ENCODE results near the gene TBC1D22A. TPM values are rescaled to one million over a fixed set of nuclear protein-coding genes. Genes with fewer than 3 reads are reported as not detected.

The TBC1D22A gene
- total and polyA plus RNA-seq, 2 experiments from 2014 or later: 9.6 to 13.3 TPM

GRCh38 chr22:46813816-46814597 is 51.6 kb downstream of the TBC1D22A start:
- no peaks in the 10 kb centered on the region for H3K36me3 ChIP-seq (ENCODE audit: insufficient read depth)
- Mint-ChIP-seq H3K27me3 (ENCODE audit: insufficient read depth, low read depth, poor library complexity) (peaks cover 3% of the 10 kb centered on the region), H3K4me3 (no peak overlapping the region), H3K27ac (no peak overlapping the region), H3K9me3 (no peaks in the 10 kb centered on the region), H3K36me3 (ENCODE audit: low read depth) (peaks cover 4% of the 10 kb centered on the region), H3K4me1 (peaks cover 6% of the 10 kb centered on the region)
- H3K4me2 ChIP-seq: no peak overlapping the region
- H3K4me3 ChIP-seq: no peak overlapping the region
- H3K27ac ChIP-seq (ENCODE audit: low read depth): no peak overlapping the region
- no peak overlapping the region for H2AFZ ChIP-seq
- H3K4me1 ChIP-seq (ENCODE audit: insufficient read depth): no peaks in the 10 kb centered on the region
- DNase-seq (ENCODE audit: low spot score) (no peak), ATAC-seq (no peak)
- H3K27me3 ChIP-seq (ENCODE audit: insufficient read depth): no peaks in the 10 kb centered on the region
- H3K9me2 ChIP-seq (ENCODE audit: insufficient read depth): no peaks in the 10 kb centered on the region
- TF ChIP-seq REST (IDR thresholded peaks at IDR 0.05; ENCODE audit: unreplicated experiment) (no peak), NANOG (IDR thresholded peaks at IDR 0.05; ENCODE audit: borderline replicate concordance) (no peak), STAT1 (IDR thresholded peaks at IDR 0.05; ENCODE audit: unreplicated experiment) (no peak), JUNB (IDR thresholded peaks at IDR 0.05; ENCODE audit: unreplicated experiment) (no peak), EZH2 (IDR thresholded peaks at IDR 0.05; ENCODE audit: low read depth, unreplicated experiment) (no peak), ZNF331 (CRISPR knock-in tag; IDR thresholded peaks at IDR 0.05; ENCODE audit: low read depth) (no peak), ZNF114 (CRISPR knock-in tag; IDR thresholded peaks at IDR 0.05) (no peak), CREB1 (CRISPR knock-in tag; IDR thresholded peaks at IDR 0.05; ENCODE audit: low read depth) (no peak), CTCF (conservative IDR thresholded peaks at IDR 0.05; ENCODE audit: low read depth in 2 of 2) (no peak), POLR2AphosphoS5 (IDR thresholded peaks at IDR 0.05; ENCODE audit: low read depth) (no peak), EZH2phosphoT487 (IDR thresholded peaks at IDR 0.05; ENCODE audit: unreplicated experiment) (no peak)
- TF ChIP-seq, protein P1, sequence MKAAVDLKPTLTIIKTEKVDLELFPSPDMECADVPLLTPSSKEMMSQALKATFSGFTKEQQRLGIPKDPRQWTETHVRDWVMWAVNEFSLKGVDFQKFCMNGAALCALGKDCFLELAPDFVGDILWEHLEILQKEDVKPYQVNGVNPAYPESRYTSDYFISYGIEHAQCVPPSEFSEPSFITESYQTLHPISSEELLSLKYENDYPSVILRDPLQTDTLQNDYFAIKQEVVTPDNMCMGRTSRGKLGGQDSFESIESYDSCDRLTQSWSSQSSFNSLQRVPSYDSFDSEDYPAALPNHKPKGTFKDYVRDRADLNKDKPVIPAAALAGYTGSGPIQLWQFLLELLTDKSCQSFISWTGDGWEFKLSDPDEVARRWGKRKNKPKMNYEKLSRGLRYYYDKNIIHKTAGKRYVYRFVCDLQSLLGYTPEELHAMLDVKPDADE (IDR thresholded peaks at IDR 0.05): no peak
- TF ChIP-seq, protein P2, sequence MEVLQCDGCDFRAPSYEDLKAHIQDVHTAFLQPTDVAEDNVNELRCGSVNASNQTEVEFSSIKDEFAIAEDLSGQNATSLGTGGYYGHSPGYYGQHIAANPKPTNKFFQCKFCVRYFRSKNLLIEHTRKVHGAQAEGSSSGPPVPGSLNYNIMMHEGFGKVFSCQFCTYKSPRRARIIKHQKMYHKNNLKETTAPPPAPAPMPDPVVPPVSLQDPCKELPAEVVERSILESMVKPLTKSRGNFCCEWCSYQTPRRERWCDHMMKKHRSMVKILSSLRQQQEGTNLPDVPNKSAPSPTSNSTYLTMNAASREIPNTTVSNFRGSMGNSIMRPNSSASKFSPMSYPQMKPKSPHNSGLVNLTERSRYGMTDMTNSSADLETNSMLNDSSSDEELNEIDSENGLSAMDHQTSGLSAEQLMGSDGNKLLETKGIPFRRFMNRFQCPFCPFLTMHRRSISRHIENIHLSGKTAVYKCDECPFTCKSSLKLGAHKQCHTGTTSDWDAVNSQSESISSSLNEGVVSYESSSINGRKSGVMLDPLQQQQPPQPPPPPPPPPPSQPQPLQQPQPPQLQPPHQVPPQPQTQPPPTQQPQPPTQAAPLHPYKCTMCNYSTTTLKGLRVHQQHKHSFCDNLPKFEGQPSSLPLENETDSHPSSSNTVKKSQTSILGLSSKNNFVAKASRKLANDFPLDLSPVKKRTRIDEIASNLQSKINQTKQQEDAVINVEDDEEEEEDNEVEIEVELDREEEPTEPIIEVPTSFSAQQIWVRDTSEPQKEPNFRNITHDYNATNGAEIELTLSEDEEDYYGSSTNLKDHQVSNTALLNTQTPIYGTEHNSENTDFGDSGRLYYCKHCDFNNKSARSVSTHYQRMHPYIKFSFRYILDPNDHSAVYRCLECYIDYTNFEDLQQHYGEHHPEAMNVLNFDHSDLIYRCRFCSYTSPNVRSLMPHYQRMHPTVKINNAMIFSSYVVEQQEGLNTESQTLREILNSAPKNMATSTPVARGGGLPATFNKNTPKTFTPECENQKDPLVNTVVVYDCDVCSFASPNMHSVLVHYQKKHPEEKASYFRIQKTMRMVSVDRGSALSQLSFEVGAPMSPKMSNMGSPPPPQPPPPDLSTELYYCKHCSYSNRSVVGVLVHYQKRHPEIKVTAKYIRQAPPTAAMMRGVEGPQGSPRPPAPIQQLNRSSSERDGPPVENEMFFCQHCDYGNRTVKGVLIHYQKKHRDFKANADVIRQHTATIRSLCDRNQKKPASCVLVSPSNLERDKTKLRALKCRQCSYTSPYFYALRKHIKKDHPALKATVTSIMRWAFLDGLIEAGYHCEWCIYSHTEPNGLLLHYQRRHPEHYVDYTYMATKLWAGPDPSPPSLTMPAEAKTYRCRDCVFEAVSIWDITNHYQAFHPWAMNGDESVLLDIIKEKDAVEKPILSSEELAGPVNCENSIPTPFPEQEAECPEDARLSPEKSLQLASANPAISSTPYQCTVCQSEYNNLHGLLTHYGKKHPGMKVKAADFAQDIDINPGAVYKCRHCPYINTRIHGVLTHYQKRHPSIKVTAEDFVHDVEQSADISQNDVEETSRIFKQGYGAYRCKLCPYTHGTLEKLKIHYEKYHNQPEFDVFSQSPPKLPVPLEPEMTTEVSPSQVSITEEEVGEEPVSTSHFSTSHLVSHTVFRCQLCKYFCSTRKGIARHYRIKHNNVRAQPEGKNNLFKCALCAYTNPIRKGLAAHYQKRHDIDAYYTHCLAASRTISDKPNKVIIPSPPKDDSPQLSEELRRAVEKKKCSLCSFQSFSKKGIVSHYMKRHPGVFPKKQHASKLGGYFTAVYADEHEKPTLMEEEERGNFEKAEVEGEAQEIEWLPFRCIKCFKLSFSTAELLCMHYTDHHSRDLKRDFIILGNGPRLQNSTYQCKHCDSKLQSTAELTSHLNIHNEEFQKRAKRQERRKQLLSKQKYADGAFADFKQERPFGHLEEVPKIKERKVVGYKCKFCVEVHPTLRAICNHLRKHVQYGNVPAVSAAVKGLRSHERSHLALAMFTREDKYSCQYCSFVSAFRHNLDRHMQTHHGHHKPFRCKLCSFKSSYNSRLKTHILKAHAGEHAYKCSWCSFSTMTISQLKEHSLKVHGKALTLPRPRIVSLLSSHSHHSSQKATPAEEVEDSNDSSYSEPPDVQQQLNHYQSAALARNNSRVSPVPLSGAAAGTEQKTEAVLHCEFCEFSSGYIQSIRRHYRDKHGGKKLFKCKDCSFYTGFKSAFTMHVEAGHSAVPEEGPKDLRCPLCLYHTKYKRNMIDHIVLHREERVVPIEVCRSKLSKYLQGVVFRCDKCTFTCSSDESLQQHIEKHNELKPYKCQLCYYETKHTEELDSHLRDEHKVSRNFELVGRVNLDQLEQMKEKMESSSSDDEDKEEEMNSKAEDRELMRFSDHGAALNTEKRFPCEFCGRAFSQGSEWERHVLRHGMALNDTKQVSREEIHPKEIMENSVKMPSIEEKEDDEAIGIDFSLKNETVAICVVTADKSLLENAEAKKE (CRISPR knock-in tag; IDR thresholded peaks at IDR 0.05): no peak
- H3F3A ChIP-seq (replicated peaks; ENCODE audit: low read depth): no peaks in the 10 kb centered on the region
- H4K20me1 ChIP-seq (replicated peaks; ENCODE audit: insufficient read depth): peaks cover 11% of the 10 kb centered on the region
- H3K79me2 ChIP-seq (replicated peaks; ENCODE audit: insufficient read depth): peaks cover 34% of the 10 kb centered on the region
